Right lobe of liver (tissue), 4 donors: Measurements from ENCODE around the gene STAM.

ENCODE experiments used
- POLR2A ChIP-seq: fragments of 450-650 bp; IDR thresholded peaks from one replicate; pipeline ENCODE4 v1.6.1; 2017; ENCODE audit warnings: antibody characterized with exemption, mild to moderate bottlenecking
- TF ChIP-seq, protein P1 (sequence below), 4 donors: fragments of 200-600 bp in 3 of 4; fragments of 450-650 bp in 1 of 4; IDR thresholded peaks; one replicate each; pipeline versions ENCODE4 v1.5.1 to v1.8.0; 2016 to 2022; ENCODE audit warnings: antibody characterized with exemption in 4 of 4, mild to moderate bottlenecking in 2 of 4
- donor health status: DM: no; HTN: no; CAD: no.
- donor health status: DM: no; HTN: no; CAD: no.
- donor health status: DM: no; HTN: yes; CAD: no.

DNA sequence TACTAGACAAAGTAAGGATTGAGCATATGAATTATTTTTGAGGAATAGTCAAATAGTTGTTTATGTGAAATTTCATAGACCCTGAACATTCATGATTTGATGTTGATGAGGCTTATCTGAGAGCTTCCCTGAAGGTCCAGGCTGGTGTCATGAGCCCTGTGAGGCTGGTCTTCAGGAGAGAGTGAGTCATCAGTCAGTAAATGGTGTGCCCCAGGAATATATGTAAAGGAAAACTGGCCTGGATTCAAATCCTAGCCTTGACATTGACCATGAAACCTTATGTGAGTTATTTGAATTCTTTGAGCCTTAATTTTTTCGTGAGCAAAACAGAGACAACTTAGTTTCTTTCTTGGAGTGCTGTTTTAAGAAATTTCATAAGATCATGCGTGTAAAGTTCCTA is 114.2 kb downstream of the STAM start:
- TF ChIP-seq, protein P1, sequence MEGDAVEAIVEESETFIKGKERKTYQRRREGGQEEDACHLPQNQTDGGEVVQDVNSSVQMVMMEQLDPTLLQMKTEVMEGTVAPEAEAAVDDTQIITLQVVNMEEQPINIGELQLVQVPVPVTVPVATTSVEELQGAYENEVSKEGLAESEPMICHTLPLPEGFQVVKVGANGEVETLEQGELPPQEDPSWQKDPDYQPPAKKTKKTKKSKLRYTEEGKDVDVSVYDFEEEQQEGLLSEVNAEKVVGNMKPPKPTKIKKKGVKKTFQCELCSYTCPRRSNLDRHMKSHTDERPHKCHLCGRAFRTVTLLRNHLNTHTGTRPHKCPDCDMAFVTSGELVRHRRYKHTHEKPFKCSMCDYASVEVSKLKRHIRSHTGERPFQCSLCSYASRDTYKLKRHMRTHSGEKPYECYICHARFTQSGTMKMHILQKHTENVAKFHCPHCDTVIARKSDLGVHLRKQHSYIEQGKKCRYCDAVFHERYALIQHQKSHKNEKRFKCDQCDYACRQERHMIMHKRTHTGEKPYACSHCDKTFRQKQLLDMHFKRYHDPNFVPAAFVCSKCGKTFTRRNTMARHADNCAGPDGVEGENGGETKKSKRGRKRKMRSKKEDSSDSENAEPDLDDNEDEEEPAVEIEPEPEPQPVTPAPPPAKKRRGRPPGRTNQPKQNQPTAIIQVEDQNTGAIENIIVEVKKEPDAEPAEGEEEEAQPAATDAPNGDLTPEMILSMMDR (IDR thresholded peaks at IDR 0.05): no peak
- no peak for TF ChIP-seq POLR2A
